ENCODE measurements around the gene HOXA3. TPM values are rescaled to one million over a fixed set of nuclear protein-coding genes. Genes with fewer than 3 reads are reported as not detected.

HOXA3 gene
- total and polyA plus RNA-seq, 7 donors = 3.9 to 20.8 (median 10.3) TPM

GRCh38 chr7:27154901-27155815 is 2.8 kb upstream of the HOXA3 start:
- no peaks in the 10 kb centered on the region for H3K9me3 ChIP-seq
- peak overlapping the region; percentile 51 to 76 (median 64) for H3K4me3 ChIP-seq
- TF ChIP-seq POLR2AphosphoS5 (IDR thresholded peaks at IDR 0.05) (no peak), CTCF (IDR thresholded peaks at IDR 0.05) (no peak), POLR2A (IDR thresholded peaks at IDR 0.05) (no peak), EP300 (IDR thresholded peaks at IDR 0.05) (no peak)
- intact Hi-C loops (cut with DNase I) = loop anchor here (5.0 kb wide), 3 partner anchors 298 to 1298 kb away; no protein-coding TSS in a partner anchor
- WGBS, 2 donors = 4 to 20% methylated on average over 48 of the region's 48 CpGs
- peaks cover 0 to 48% (median 35%) of the 10 kb centered on the region in 4 donors for H3K4me1 ChIP-seq
- DNase-seq = peak; percentile 68
- no peaks in the 10 kb centered on the region for H3K27me3 ChIP-seq
- peak overlapping the region in 3 of 4 donors; percentile 83 to 96 (median 91) for H3K27ac ChIP-seq
- no peaks in the 10 kb centered on the region for H3K36me3 ChIP-seq

- no peaks in the 10 kb centered on the region for H3K36me3 ChIP-seq
- peak overlapping the region in 2 of 4 donors; percentile 63 to 76 for H3K4me3 ChIP-seq
- intact Hi-C loops (cut with DNase I) = loop anchor here (5.0 kb wide), 1 partner anchor 1297 kb away; no protein-coding TSS in a partner anchor
- peaks cover 0 to 56% (median 39%) of the 10 kb centered on the region in 4 donors for H3K4me1 ChIP-seq
- DNase-seq = peak; percentile 61
- H3K9me3 ChIP-seq = no peaks in the 10 kb centered on the region
- no peaks in the 10 kb centered on the region for H3K27me3 ChIP-seq
- peak overlapping the region in 3 of 4 donors; percentile 83 to 96 (median 91) for H3K27ac ChIP-seq
- TF ChIP-seq POLR2AphosphoS5 (IDR thresholded peaks at IDR 0.05) (no peak), CTCF (IDR thresholded peaks at IDR 0.05) (no peak), EP300 (IDR thresholded peaks at IDR 0.05) (no peak), POLR2A (IDR thresholded peaks at IDR 0.05) (no peak)
- WGBS, 2 donors = 21 to 62% methylated on average over 10 of the region's 10 CpGs
Observed at GRCh38 chr7:27154369-27154768, 2.0 kb upstream of the HOXA3 start.

GRCh38 chr7:27153526-27153925 is 1.1 kb upstream of the HOXA3 start:
- no peaks in the 10 kb centered on the region for H3K9me3 ChIP-seq
- no peaks in the 10 kb centered on the region for H3K36me3 ChIP-seq
- no peaks in the 10 kb centered on the region for H3K27me3 ChIP-seq
- no peak overlapping the region for H3K4me3 ChIP-seq
- H3K27ac ChIP-seq = peak overlapping the region in 3 of 4 donors; percentile 91 to 96 (median 95)
- 41 to 77% methylated on average over 3 of the region's 3 CpGs for WGBS, 2 donors
- intact Hi-C loops (cut with DNase I) = loop anchor here (5.0 kb wide), 1 partner anchor 1296 kb away; no protein-coding TSS in a partner anchor
- H3K4me1 ChIP-seq = peaks cover 0 to 65% (median 47%) of the 10 kb centered on the region in 4 donors
- no peak for DNase-seq
- TF ChIP-seq POLR2A (IDR thresholded peaks at IDR 0.05) (no peak), POLR2AphosphoS5 (IDR thresholded peaks at IDR 0.05) (no peak), EP300 (IDR thresholded peaks at IDR 0.05) (no peak), CTCF (IDR thresholded peaks at IDR 0.05) (no peak)

GRCh38 chr7:27152816-27153442 is 546 bp upstream of the HOXA3 start:
- 6 to 29% methylated on average over 22 of the region's 22 CpGs for WGBS, 2 donors
- Histone ChIP-seq H3K9me3 (no peaks in the 10 kb centered on the region), H3K27ac (peak overlapping the region in 3 of 4 donors; percentile 91 to 96 (median 95)), H3K4me3 (peak overlapping the region; percentile 64 to 73 (median 68)), H3K36me3 (no peaks in the 10 kb centered on the region), H3K4me1 (peaks cover 0 to 71% (median 53%) of the 10 kb centered on the region in 4 donors), H3K27me3 (no peaks in the 10 kb centered on the region)
- TF ChIP-seq EP300 (IDR thresholded peaks at IDR 0.05) (no peak), POLR2A (IDR thresholded peaks at IDR 0.05) (no peak), CTCF (IDR thresholded peaks at IDR 0.05) (no peak), POLR2AphosphoS5 (IDR thresholded peaks at IDR 0.05) (no peak)
- no peak for DNase-seq
- intact Hi-C loops (cut with DNase I) = loop anchor here (5.0 kb wide), 1 partner anchor 1296 kb away; no protein-coding TSS in a partner anchor
